ENCODE data around the gene ZMYND8.

ZMYND8 gene

GRCh38 chr20:47350691-47351545 lies 5.6 kb downstream of the ZMYND8 start:
- peak overlapping the region; percentile 52 for H3K4me3 ChIP-seq (ENCODE audit: low read depth, low read length)
- TF ChIP-seq CTCF (IDR thresholded peaks at IDR 0.05; ENCODE audit: low read depth, low read length, missing control alignments): no peak
- DNase-seq (ENCODE audit: low read depth): no peak

- peak overlapping the region; percentile 52 for H3K4me3 ChIP-seq (ENCODE audit: low read depth, low read length)
- no peak for DNase-seq (ENCODE audit: low read depth)
- TF ChIP-seq CTCF (IDR thresholded peaks at IDR 0.05; ENCODE audit: low read depth, low read length, missing control alignments): no peak
Observed at GRCh38 chr20:47350181-47350550, 6.3 kb downstream of the ZMYND8 start.

GRCh38 chr20:47349365-47350180 lies 6.9 kb downstream of the ZMYND8 start:
- no peak for TF ChIP-seq CTCF (IDR thresholded peaks at IDR 0.05; ENCODE audit: low read depth, low read length, missing control alignments)
- DNase-seq (ENCODE audit: low read depth): no peak
- H3K4me3 ChIP-seq (ENCODE audit: low read depth, low read length): peak overlapping the region; percentile 40

DNA sequence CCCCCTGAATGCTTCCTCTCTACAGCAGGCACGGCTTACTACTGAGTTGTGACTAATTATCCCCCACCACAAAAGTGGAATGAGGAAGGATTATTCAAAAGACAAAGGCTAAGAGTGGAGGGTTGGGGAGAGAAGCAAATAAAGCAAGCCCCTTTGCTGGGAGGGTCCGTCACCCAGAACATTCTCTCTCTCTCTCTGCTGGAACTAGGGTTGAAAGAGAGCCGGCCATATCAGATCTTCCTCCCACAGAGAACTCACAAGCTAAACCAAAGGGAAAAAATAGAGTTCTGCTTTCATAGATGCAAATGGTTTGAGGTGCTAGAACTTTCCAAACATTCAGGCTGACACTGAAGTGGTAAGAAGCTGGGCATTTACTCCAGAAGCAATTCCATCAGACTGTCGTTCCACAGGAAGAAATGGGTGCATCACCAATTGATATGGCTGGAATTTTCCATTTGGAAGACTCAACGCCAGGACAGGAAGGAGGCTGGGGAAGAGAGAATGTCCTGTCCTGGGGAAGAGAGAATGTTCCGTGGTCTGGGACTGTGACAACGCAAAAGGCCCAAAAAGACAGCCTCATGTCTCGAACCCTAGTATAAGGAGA lies 7.9 kb downstream of the ZMYND8 start:
- DNase-seq (ENCODE audit: low read depth): no peak
- peak overlapping the region; percentile 5; the same call in 1 of the 2 replicates for H3K4me3 ChIP-seq (ENCODE audit: low read depth, low read length)
- TF ChIP-seq CTCF (IDR thresholded peaks at IDR 0.05; ENCODE audit: low read depth, low read length, missing control alignments): no peak

DNA sequence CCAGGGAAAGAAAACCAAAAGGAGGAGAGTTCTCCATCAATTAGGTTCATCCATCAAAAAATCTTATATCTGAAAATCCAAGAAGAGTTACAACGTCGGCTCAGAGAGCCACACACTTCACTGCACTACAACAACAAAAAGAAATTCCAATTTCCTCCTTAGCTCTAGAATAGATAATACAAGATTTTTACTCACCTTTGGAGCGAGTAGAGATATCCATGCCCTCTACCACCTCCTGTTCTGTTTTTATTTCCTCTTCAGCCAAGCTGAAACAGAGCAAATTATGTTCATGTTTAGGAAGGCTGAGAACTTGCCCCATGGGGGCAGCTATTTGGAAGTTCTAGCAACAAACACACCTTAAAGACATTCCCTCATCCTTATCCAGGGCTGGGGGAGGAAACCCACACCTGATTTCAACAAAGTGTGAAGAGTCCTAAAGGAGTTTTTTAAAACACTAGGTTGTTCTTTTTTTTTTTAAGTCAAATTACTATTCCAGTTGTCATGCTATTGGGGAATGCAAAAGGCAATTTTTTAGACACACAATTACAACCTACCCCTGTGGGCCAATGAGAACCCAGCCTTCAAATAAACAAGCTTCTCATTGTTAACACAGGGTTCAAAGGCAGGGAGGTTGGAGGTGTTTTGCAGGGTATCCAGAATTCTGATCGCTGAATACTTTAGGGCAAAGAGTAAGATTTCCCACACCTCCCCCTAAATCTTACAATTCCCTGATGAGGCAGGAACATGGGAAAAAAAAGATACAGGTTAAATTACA lies 8.7 kb downstream of the ZMYND8 start:
- DNase-seq (ENCODE audit: low read depth): no peak
- no peak for TF ChIP-seq CTCF (IDR thresholded peaks at IDR 0.05; ENCODE audit: low read depth, low read length, missing control alignments)
- H3K4me3 ChIP-seq (ENCODE audit: low read depth, low read length): no peak overlapping the region; the same call in 1 of the 2 replicates

- TF ChIP-seq CTCF (IDR thresholded peaks at IDR 0.05; ENCODE audit: low read depth, low read length, missing control alignments): no peak
- DNase-seq (ENCODE audit: low read depth): no peak
Observed at GRCh38 chr20:47346172-47346571, 10.3 kb downstream of the ZMYND8 start.

More at GRCh38 chr20:47346172-47346571, 10.3 kb downstream of the ZMYND8 start:
- no peak overlapping the region for H3K4me3 ChIP-seq (ENCODE audit: low read depth, low read length)
